Upper lobe of right lung (tissue), 1 donor: ENCODE measurements around the gene DENND2C. TPM values are rescaled to one million over a fixed set of nuclear protein-coding genes. Genes with fewer than 3 reads are reported as not detected.

Source experiments
- ATAC-seq: fragments of 200-7000 bp; cut with Tn5 transposase; one replicate; pipeline ENCODE4 v1.9.1; 2020; ENCODE audit warnings: mild to moderate bottlenecking, moderate library complexity
- DNase-seq: peaks from one replicate; pipeline ENCODE4 v3.0.0-alpha.2; 2020
- H3K27ac ChIP-seq: fragments of 200-600 bp; one replicate; pipeline ENCODE4 v1.8.0; 2022
- H3K27me3 ChIP-seq: fragments of 200-600 bp; one replicate; pipeline ENCODE4 v1.8.0; 2022; ENCODE audit warnings: mild to moderate bottlenecking
- H3K36me3 ChIP-seq: fragments of 200-600 bp; one replicate; pipeline ENCODE4 v1.8.0; 2022
- H3K4me1 ChIP-seq: fragments of 200-600 bp; one replicate; pipeline ENCODE4 v1.8.0; 2022
- H3K4me3 ChIP-seq: fragments of 200-600 bp; one replicate; pipeline ENCODE4 v1.8.0; 2022; ENCODE audit warnings: mild to moderate bottlenecking
- H3K9me3 ChIP-seq: fragments of 200-600 bp; one replicate; pipeline ENCODE4 v1.8.0; 2022
- intact Hi-C: fragments of 100-400 bp; cut with DNase I; formaldehyde crosslinking; loops from one replicate; pipeline ENCODE4 v1.11.0; 2022
- total RNA-seq: library from RNA; stranded (reverse); fragmentation: NEBNext Ultra II Directional; extraction: Animal tissue kit (Norgen Biotek cat#: 25700); gene quantifications from one replicate; pipeline ENCODE4 v1.2.1, GENCODE V29; 2021
- TF ChIP-seq, protein P1 (sequence below): fragments of 200-600 bp; IDR thresholded peaks from one replicate; pipeline ENCODE4 v1.8.0; 2022; ENCODE audit warnings: antibody characterized with exemption
- donor health status: DM: no; HTN: yes; CAD: no; lungs with severe emphysema.

DENND2C gene
- total RNA-seq, 1 donor from 2014 or later: 2.3 TPM

- Histone ChIP-seq H3K9me3 (no peaks in the 10 kb centered on the region), H3K27ac (no peak overlapping the region), H3K36me3 (peaks cover 5% of the 10 kb centered on the region), H3K4me1 (no peaks in the 10 kb centered on the region), H3K27me3 (no peaks in the 10 kb centered on the region), H3K4me3 (no peak overlapping the region)
- DNase-seq: no peak
- intact Hi-C loops: no loop called here
- TF ChIP-seq, protein P1, sequence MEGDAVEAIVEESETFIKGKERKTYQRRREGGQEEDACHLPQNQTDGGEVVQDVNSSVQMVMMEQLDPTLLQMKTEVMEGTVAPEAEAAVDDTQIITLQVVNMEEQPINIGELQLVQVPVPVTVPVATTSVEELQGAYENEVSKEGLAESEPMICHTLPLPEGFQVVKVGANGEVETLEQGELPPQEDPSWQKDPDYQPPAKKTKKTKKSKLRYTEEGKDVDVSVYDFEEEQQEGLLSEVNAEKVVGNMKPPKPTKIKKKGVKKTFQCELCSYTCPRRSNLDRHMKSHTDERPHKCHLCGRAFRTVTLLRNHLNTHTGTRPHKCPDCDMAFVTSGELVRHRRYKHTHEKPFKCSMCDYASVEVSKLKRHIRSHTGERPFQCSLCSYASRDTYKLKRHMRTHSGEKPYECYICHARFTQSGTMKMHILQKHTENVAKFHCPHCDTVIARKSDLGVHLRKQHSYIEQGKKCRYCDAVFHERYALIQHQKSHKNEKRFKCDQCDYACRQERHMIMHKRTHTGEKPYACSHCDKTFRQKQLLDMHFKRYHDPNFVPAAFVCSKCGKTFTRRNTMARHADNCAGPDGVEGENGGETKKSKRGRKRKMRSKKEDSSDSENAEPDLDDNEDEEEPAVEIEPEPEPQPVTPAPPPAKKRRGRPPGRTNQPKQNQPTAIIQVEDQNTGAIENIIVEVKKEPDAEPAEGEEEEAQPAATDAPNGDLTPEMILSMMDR: no peak
- no peak for ATAC-seq
Observed at GRCh38 chr1:114609826-114610225, 60.0 kb downstream of the DENND2C start.

DNA sequence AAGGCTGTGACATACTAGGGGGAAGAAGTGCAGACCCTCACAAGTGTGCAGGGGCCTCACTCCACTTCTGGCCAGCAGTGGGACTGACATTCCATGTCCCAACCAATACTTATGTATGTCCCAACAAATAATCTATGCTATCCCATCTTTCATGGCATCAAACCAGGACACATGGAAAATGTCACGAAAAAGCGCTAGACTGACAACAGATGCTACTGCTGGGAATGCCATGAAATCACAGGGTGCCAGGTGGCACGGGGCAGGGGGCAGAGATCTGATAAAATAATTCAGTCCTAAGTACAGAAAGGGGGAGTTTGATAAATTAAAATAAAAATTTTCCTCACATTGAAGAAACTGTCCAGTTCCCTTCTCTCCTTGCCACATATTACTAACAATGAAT, 60.8 kb downstream of the DENND2C start:
- TF ChIP-seq, protein P1: no peak
- H3K36me3 ChIP-seq: peaks cover 5% of the 10 kb centered on the region
- intact Hi-C loops: no loop called here
- no peaks in the 10 kb centered on the region for H3K4me1 ChIP-seq
- ATAC-seq (no peak), DNase-seq (no peak)
- no peak overlapping the region for H3K4me3 ChIP-seq
- H3K27ac ChIP-seq: no peak overlapping the region
- H3K9me3 ChIP-seq: no peaks in the 10 kb centered on the region
- no peaks in the 10 kb centered on the region for H3K27me3 ChIP-seq

DNA sequence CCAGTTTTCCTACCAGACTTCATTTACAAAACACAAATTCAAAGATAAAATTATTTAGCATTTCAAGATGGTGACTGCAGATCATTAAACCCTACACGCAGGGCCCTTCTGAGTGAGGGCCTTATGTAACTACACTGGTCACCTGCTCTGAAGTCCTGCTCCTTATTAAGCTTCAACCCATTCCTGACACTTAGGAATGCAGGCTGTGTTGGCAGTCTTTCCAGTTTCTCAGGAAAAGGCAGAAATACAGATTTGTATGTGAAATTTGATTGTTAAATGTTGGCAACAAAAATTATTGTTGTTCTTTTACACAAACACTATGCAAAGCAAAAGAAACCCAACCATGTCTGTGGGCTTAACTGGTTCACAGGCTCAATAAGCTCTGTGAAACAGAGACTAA, 62.6 kb downstream of the DENND2C start:
- TF ChIP-seq, protein P1: no peak
- peaks cover 5% of the 10 kb centered on the region for H3K36me3 ChIP-seq
- no peaks in the 10 kb centered on the region for H3K9me3 ChIP-seq
- no peak for DNase-seq
- intact Hi-C loops: no loop called here
- no peaks in the 10 kb centered on the region for H3K4me1 ChIP-seq
- no peaks in the 10 kb centered on the region for H3K27me3 ChIP-seq
- no peak overlapping the region for H3K4me3 ChIP-seq
- no peak for ATAC-seq
- H3K27ac ChIP-seq: no peak overlapping the region

DNA sequence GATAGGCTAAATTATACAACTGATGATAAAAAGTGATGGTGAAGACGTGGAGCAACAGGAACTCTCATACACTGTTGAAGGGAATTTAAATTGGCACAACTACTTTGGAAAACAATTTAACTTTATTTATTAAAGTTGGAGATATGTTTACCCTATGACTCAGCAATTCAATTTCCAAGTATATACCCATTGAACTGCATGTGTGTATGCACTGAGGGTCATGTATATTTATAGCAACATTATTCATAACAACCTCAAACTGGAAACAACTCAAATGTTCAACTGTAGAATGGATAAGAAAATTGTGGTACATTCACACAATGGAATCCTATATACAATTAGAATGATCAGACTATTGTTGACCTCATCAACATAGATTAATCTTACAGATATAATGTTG, 71.9 kb downstream of the DENND2C start:
- H3K27me3 ChIP-seq: no peaks in the 10 kb centered on the region
- DNase-seq (no peak), ATAC-seq (no peak)
- no peaks in the 10 kb centered on the region for H3K4me1 ChIP-seq
- H3K9me3 ChIP-seq: no peaks in the 10 kb centered on the region
- H3K27ac ChIP-seq: no peak overlapping the region
- TF ChIP-seq, protein P1: no peak
- intact Hi-C loops: no loop called here
- no peak overlapping the region for H3K4me3 ChIP-seq
- peaks cover 33% of the 10 kb centered on the region for H3K36me3 ChIP-seq

DNA sequence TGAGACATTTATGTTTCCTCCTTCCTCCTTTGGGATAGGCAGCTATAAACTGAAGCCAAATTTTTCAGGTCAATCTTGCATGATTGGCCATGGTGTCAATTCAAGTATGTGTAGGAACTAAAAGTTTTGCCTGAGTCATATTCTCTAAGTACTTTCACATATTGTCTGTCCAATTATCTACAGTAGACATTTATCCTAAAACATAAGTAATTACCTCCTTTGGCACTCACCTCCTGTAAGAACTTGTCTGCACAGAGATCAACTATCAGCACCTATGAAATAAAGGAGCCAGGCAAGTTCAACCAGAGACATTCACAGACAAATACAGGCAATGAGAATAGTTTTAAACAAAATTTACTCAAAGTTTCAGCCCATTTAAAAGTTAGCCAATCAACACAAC, 74.2 kb downstream of the DENND2C start:
- Histone ChIP-seq H3K9me3 (no peaks in the 10 kb centered on the region), H3K27ac (no peak overlapping the region), H3K4me1 (no peaks in the 10 kb centered on the region), H3K36me3 (peaks cover 20% of the 10 kb centered on the region), H3K4me3 (no peak overlapping the region), H3K27me3 (no peaks in the 10 kb centered on the region)
- no peak for ATAC-seq
- intact Hi-C loops: no loop called here
- DNase-seq: no peak
- TF ChIP-seq, protein P1: no peak

- TF ChIP-seq, protein P1: no peak
- no peaks in the 10 kb centered on the region for H3K9me3 ChIP-seq
- no peak overlapping the region for H3K4me3 ChIP-seq
- DNase-seq (no peak), ATAC-seq (no peak)
- no peak overlapping the region for H3K27ac ChIP-seq
- peaks cover 15% of the 10 kb centered on the region for H3K36me3 ChIP-seq
- intact Hi-C loops: no loop called here
- no peaks in the 10 kb centered on the region for H3K4me1 ChIP-seq
- H3K27me3 ChIP-seq: no peaks in the 10 kb centered on the region
Observed at GRCh38 chr1:114594046-114594445, 75.8 kb downstream of the DENND2C start.
